ENCODE data around the gene ANKFN1. TPM values are rescaled to one million over a fixed set of nuclear protein-coding genes. Genes with fewer than 3 reads are reported as not detected.

ANKFN1 gene
- total RNA-seq, 1 experiment from 2014 or later: not detected

DNA sequence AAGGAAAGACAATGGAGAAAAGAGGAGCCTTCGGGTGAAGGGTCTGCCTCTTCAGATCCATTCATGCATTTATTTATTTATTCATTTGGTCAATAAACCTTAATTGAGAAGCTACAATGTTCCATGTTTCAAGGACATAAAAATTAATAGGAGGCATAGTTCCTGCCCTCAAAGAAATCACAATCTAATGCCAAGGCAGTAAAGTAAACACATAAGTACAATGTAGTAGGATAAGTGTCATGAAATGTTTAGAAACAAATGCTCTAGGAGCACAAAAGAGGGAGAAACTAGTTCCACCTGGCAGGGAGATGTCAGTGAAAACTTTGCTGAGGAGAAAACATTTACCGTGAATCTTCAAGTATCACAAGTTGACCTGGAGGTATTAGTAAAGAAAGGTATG, 336.7 kb downstream of the ANKFN1 start:
- no peak overlapping the region for H2BK20ac ChIP-seq (ENCODE audit: low read depth, low read length, poor library complexity, severe bottlenecking)
- H3K27me3 Mint-ChIP-seq (ENCODE audit: low read depth): no peaks in the 10 kb centered on the region; the same call in 1 of the 2 replicates
- no peak overlapping the region for H4K91ac ChIP-seq (ENCODE audit: insufficient read length, low read depth, low read length)
- DNase-seq: no peak
- H3K79me1 ChIP-seq (ENCODE audit: insufficient read depth, low read depth, low read length, poor library complexity, severe bottlenecking): no peaks in the 10 kb centered on the region
- no peaks in the 10 kb centered on the region for H4K20me1 ChIP-seq (ENCODE audit: control insufficient read depth, insufficient read depth, insufficient read length)
- H3K9me3 Mint-ChIP-seq: no peaks in the 10 kb centered on the region
- H3K9ac ChIP-seq (ENCODE audit: extremely low read depth, insufficient read length, low read length): no peak overlapping the region
- no peaks in the 10 kb centered on the region for H3K4me1 ChIP-seq (ENCODE audit: insufficient read depth, low read length)
- H3K18ac ChIP-seq (ENCODE audit: insufficient read length, low read depth, low read length): no peak overlapping the region
- H3K14ac ChIP-seq (ENCODE audit: insufficient read depth, low read length): no peak overlapping the region
- no peaks in the 10 kb centered on the region for H3K23me2 ChIP-seq (ENCODE audit: insufficient read length, low read depth, low read length, poor library complexity, severe bottlenecking)
- no peak for TF ChIP-seq CTCF (conservative IDR thresholded peaks at IDR 0.05)
- H3K4me1 Mint-ChIP-seq: no peaks in the 10 kb centered on the region
- WGBS (ENCODE audit: extremely low coverage, insufficient read length, low lambda C conversion rate): no CpG with 5 or more reads among the region's 2 CpGs
- no peak overlapping the region for H2AFZ ChIP-seq (ENCODE audit: low read length)
- no peak overlapping the region for H2BK15ac ChIP-seq (ENCODE audit: low read depth, low read length)
- no peak overlapping the region for H3K23ac ChIP-seq (ENCODE audit: insufficient read length, low read depth, low read length)
- H3K56ac ChIP-seq (ENCODE audit: insufficient read length, low read depth, low read length): no peak overlapping the region
- no peak overlapping the region for H2BK5ac ChIP-seq (ENCODE audit: insufficient read length, low read length)
- no peak overlapping the region for H4K5ac ChIP-seq (ENCODE audit: insufficient read length, low read depth, low read length)
- H3K27ac ChIP-seq (ENCODE audit: insufficient read length, low read depth, low read length): no peak overlapping the region
- H2BK120ac ChIP-seq (ENCODE audit: low read depth, low read length, poor library complexity, severe bottlenecking): no peak overlapping the region
- no peaks in the 10 kb centered on the region for H3K9me3 ChIP-seq (ENCODE audit: control insufficient read depth, low read depth, low read length)
- H3K4me3 Mint-ChIP-seq: no peak overlapping the region
- H2AK5ac ChIP-seq (ENCODE audit: insufficient read length, low read length): no peak overlapping the region
- H3K4me2 ChIP-seq (ENCODE audit: insufficient read depth, insufficient read length, low read length): no peak overlapping the region
- no peak overlapping the region for H3K4ac ChIP-seq (ENCODE audit: low read depth, low read length)
- H3T11ph ChIP-seq (ENCODE audit: low read length): no peak overlapping the region
- no peaks in the 10 kb centered on the region for H3K79me2 ChIP-seq (ENCODE audit: insufficient read depth, low read length)
- H3K36me3 Mint-ChIP-seq (ENCODE audit: insufficient read depth in 1 of 3, low read depth in 3 of 3): no peaks in the 10 kb centered on the region
- H3K27ac Mint-ChIP-seq: no peak overlapping the region
- H4K8ac ChIP-seq (replicated peaks; ENCODE audit: insufficient read length, low read depth, low read length): no peak overlapping the region
- H3K27me3 ChIP-seq (ENCODE audit: insufficient read depth, low read length): no peaks in the 10 kb centered on the region
- no peak overlapping the region for H2BK12ac ChIP-seq (ENCODE audit: insufficient read length, low read depth, low read length)
